H1 (cell line): ENCODE data around the gene SSNA1. TPM values are rescaled to one million over a fixed set of nuclear protein-coding genes. Genes with fewer than 3 reads are reported as not detected.

ENCODE experiments used
- CTCF ChIA-PET: fragments of 300-600 bp; sonication (Branson Sonifier 250); formaldehyde crosslinking; loops from one replicate; lab custom pipeline; 2021; ENCODE audit not compliant: partially characterized antibody; lab: Charles Lee
- POLR2A ChIA-PET: fragments of 300-600 bp; sonication (Branson Sonifier 250); formaldehyde crosslinking; loops from one replicate; lab custom pipeline; 2021; ENCODE audit warnings: inconsistent platforms; ENCODE audit not compliant: partially characterized antibody; lab: Charles Lee
- DNase-seq, 2 experiments: peaks; one replicate each; pipeline versions ENCODE4 v3.0.0 to v3.0.0-alpha.2; 2010 to 2022; ENCODE audit warnings: low spot score in 2 of 2, low read depth in 1 of 2, mixed read lengths in 1 of 2
- FAIRE-seq: peaks from 2 replicates; lab custom pipeline; 2011; peaks lifted over from hg19 to GRCh38; lab: Jason Lieb, UNC
- H2AFZ ChIP-seq: 2 replicates; pipeline ENCODE4 v1.8.1; 2012; ENCODE audit warnings: low read length, inconsistent platforms
- H2AK5ac ChIP-seq: 2 replicates; pipeline ENCODE4 v1.6.1; 2013; ENCODE audit warnings: low read depth, low read length
- H2BK120ac ChIP-seq: replicated peaks from 2 replicates; pipeline ENCODE3; 2013; ENCODE audit warnings: low read depth, low read length, inconsistent platforms
- H2BK12ac ChIP-seq: 2 replicates; pipeline ENCODE4 v1.6.1; 2013; ENCODE audit warnings: low read depth, low read length
- H2BK15ac ChIP-seq: 2 replicates; pipeline ENCODE4 v1.6.1; 2013; ENCODE audit warnings: low read length
- H2BK20ac ChIP-seq: 2 replicates; pipeline ENCODE4 v1.6.1; 2013; ENCODE audit warnings: low read length
- H2BK5ac ChIP-seq: 2 replicates; pipeline ENCODE4 v1.6.1; 2013; ENCODE audit warnings: low read depth, low read length
- H3K14ac ChIP-seq: 2 replicates; pipeline ENCODE4 v1.6.1; 2013; ENCODE audit warnings: inconsistent platforms; ENCODE audit not compliant: insufficient read length
- H3K18ac ChIP-seq: 2 replicates; pipeline ENCODE4 v1.6.1; 2013; ENCODE audit warnings: low read length; ENCODE audit errors: extremely low read depth
- H3K23ac ChIP-seq: 2 replicates; pipeline ENCODE4 v1.6.1; 2013; ENCODE audit warnings: inconsistent platforms; ENCODE audit not compliant: insufficient read length
- H3K23me2 ChIP-seq: 2 replicates; pipeline ENCODE4 v1.6.1; 2013; ENCODE audit warnings: low read depth, low read length
- H3K27ac ChIP-seq: 2 replicates; pipeline ENCODE4 v1.6.1; 2011; ENCODE audit warnings: low read depth, low read length, inconsistent platforms
- H3K27me3 ChIP-seq, 4 experiments: replicated peaks in 1 of 4; 1 replicate in 1 of 4; 2 replicates in 3 of 4; pipeline versions ENCODE4 v1.6.1 to v1.8.1; 2011 to 2013; ENCODE audit warnings: low read length in 3 of 4, mild to moderate bottlenecking in 3 of 4, inconsistent platforms in 2 of 4, mixed read lengths in 2 of 4, moderate library complexity in 1 of 4; ENCODE audit not compliant: control insufficient read depth in 3 of 4, insufficient read depth in 3 of 4; ENCODE audit errors: extremely low read depth in 1 of 4
- H3K36me3 ChIP-seq, 4 experiments: 2 replicates each; pipeline versions ENCODE4 v1.6.1 to v1.8.1; 2011 to 2013; ENCODE audit warnings: mild to moderate bottlenecking in 4 of 4, low read length in 3 of 4, moderate library complexity in 2 of 4, control low read depth in 1 of 4, inconsistent platforms in 1 of 4; ENCODE audit not compliant: insufficient read depth in 4 of 4, control insufficient read depth in 2 of 4
- H3K4ac ChIP-seq: replicated peaks from 2 replicates; pipeline ENCODE3; 2013; ENCODE audit warnings: low read length, low read depth, mixed read lengths, inconsistent platforms; ENCODE audit not compliant: insufficient read length
- H3K4me1 ChIP-seq, 4 experiments: replicated peaks in 1 of 4; 1 replicate in 1 of 4; 2 replicates in 3 of 4; pipeline versions ENCODE4 v1.6.1 to v1.8.1; 2011 to 2013; ENCODE audit warnings: low read length in 3 of 4, inconsistent platforms in 2 of 4, mixed read lengths in 1 of 4; ENCODE audit not compliant: insufficient read depth in 4 of 4, control insufficient read depth in 3 of 4
- H3K4me2 ChIP-seq, 2 experiments: 2 replicates each; pipeline versions ENCODE4 v1.6.1 to v1.8.1; 2011 to 2013; ENCODE audit warnings: low read depth in 2 of 2, low read length in 2 of 2, control low read depth in 1 of 2, inconsistent platforms in 1 of 2, mild to moderate bottlenecking in 1 of 2; ENCODE audit not compliant: insufficient read depth in 1 of 2
- H3K4me3 ChIP-seq, 4 experiments: fragments of 200-600, 300-600 bp in 1 of 4; sonication (generic), shearing (Covaris generic), sonication (Bioruptor Twin) in 1 of 4; 2 replicates each; pipeline versions ENCODE4 v1.5.1 to v1.8.1; 2011 to 2016; ENCODE audit warnings: low read length in 4 of 4, low read depth in 3 of 4, control low read depth in 2 of 4, inconsistent platforms in 2 of 4, mild to moderate bottlenecking in 2 of 4, mixed read lengths in 1 of 4, moderate library complexity in 1 of 4; ENCODE audit not compliant: insufficient read depth in 2 of 4; ENCODE audit errors: extremely low read depth in 1 of 4
- H3K56ac ChIP-seq: replicated peaks from 2 replicates; pipeline ENCODE3; 2013; ENCODE audit warnings: low read depth, mild to moderate bottlenecking, mixed read lengths, low read length, inconsistent platforms; ENCODE audit not compliant: insufficient read length
- H3K79me1 ChIP-seq: 2 replicates; pipeline ENCODE4 v1.6.1; 2013; ENCODE audit warnings: low read depth, low read length, control low read depth
- H3K79me2 ChIP-seq, 2 experiments: 2 replicates each; pipeline versions ENCODE4 v1.6.1 to v1.8.1; 2012 to 2013; ENCODE audit warnings: low read length in 2 of 2, mild to moderate bottlenecking in 2 of 2, inconsistent platforms in 1 of 2; ENCODE audit not compliant: insufficient read depth in 2 of 2, control insufficient read depth in 1 of 2
- H3K9ac ChIP-seq, 4 experiments: replicated peaks in 1 of 4; 1 replicate in 1 of 4; 2 replicates in 3 of 4; pipeline versions ENCODE4 v1.6.1 to v1.8.1; 2011 to 2013; ENCODE audit warnings: low read depth in 3 of 4, low read length in 3 of 4, control low read depth in 2 of 4, mild to moderate bottlenecking in 2 of 4, moderate library complexity in 2 of 4, inconsistent platforms in 1 of 4; ENCODE audit errors: extremely low read depth in 1 of 4
- H3K9me3 ChIP-seq, 2 experiments: 2 replicates each; pipeline versions ENCODE4 v1.6.1 to v1.8.1; 2012 to 2013; ENCODE audit warnings: mild to moderate bottlenecking in 2 of 2, moderate library complexity in 2 of 2, control low read depth in 1 of 2, inconsistent platforms in 1 of 2, low read depth in 1 of 2, low read length in 1 of 2, mixed read lengths in 1 of 2; ENCODE audit not compliant: insufficient read depth in 2 of 2
- H4K20me1 ChIP-seq, 2 experiments: replicated peaks in 1 of 2; 2 replicates each; pipeline versions ENCODE3 to v1.8.1; 2011 to 2013; ENCODE audit warnings: inconsistent platforms in 2 of 2, low read length in 2 of 2, mild to moderate bottlenecking in 1 of 2; ENCODE audit not compliant: insufficient read depth in 2 of 2, control insufficient read depth in 1 of 2
- H4K5ac ChIP-seq: 2 replicates; pipeline ENCODE4 v1.6.1; 2013; ENCODE audit warnings: low read length, low read depth, mixed read lengths, inconsistent platforms; ENCODE audit not compliant: insufficient read length
- H4K8ac ChIP-seq: 2 replicates; pipeline ENCODE4 v1.8.0; 2013; ENCODE audit warnings: mild to moderate bottlenecking, moderate library complexity, low read length, inconsistent platforms; ENCODE audit not compliant: insufficient read depth; ENCODE audit errors: extremely low read depth
- H4K91ac ChIP-seq: replicated peaks from 2 replicates; pipeline ENCODE3; 2013; ENCODE audit warnings: low read length, mixed read lengths, inconsistent platforms; ENCODE audit not compliant: insufficient read length
- BCL11A ChIP-seq, 2 experiments: IDR thresholded peaks; one replicate each; pipeline ENCODE4 v1.6.1; 2011; ENCODE audit warnings: low read depth in 2 of 2, low read length in 2 of 2, mild to moderate bottlenecking in 2 of 2
- CREB1 ChIP-seq: IDR thresholded peaks from 2 replicates; pipeline ENCODE4 v1.6.1; 2012; ENCODE audit warnings: inconsistent platforms
- FOSL1 ChIP-seq: IDR thresholded peaks from 2 replicates; pipeline ENCODE4 v1.6.1; 2011; ENCODE audit warnings: mild to moderate bottlenecking, low read depth, low read length, moderate library complexity; ENCODE audit not compliant: insufficient read depth
- HDAC2 ChIP-seq, 2 experiments: fragments of 300-600 bp in 1 of 2; sonication (generic) in 1 of 2; IDR thresholded peaks; 2 replicates each; pipeline ENCODE4 v1.6.1; 2011 to 2012; ENCODE audit warnings: low read depth in 2 of 2, low read length in 2 of 2, mild to moderate bottlenecking in 2 of 2, moderate library complexity in 2 of 2, borderline replicate concordance in 1 of 2, inconsistent platforms in 1 of 2
- JUN ChIP-seq: IDR thresholded peaks from 2 replicates; pipeline ENCODE4 v1.6.1; 2011; ENCODE audit warnings: low read depth, mild to moderate bottlenecking, improper control_type of control experiment, low read length
- KDM1A ChIP-seq: fragments of 200-600, 300-600 bp; sonication (generic); IDR thresholded peaks from 2 replicates; pipeline ENCODE4 v1.7.1; 2016; ENCODE audit warnings: mild to moderate bottlenecking, low read length, borderline replicate concordance
- KDM4A ChIP-seq: IDR thresholded peaks from one replicate; pipeline ENCODE4 v1.7.1; 2012; ENCODE audit warnings: low read depth, mild to moderate bottlenecking, moderate library complexity, low read length, inconsistent platforms; ENCODE audit not compliant: severe bottlenecking
- KDM5A ChIP-seq: fragments of 200-600 bp; IDR thresholded peaks from 2 replicates; pipeline ENCODE4 v1.7.1; 2012; ENCODE audit warnings: mild to moderate bottlenecking, low read length, inconsistent platforms, mixed read lengths
- RFX5 ChIP-seq: IDR thresholded peaks from 2 replicates; pipeline ENCODE4 v1.6.1; 2011; ENCODE audit warnings: low read depth, low read length, improper control_type of control experiment, borderline replicate concordance
- TCF12 ChIP-seq: IDR thresholded peaks from 2 replicates; pipeline ENCODE4 v1.6.1; 2011; ENCODE audit warnings: low read depth, mild to moderate bottlenecking, low read length
- WGBS, 2 experiments: shearing (Covaris generic) in 1 of 2; methylation state at CpG; one replicate each; pipeline versions ENCODE4 v1.1.6 to v1.1.7; 2013 to 2015; ENCODE audit warnings: low lambda C conversion rate in 2 of 2, mixed read lengths in 2 of 2, inconsistent platforms in 1 of 2, low coverage in 1 of 2, missing lambda C conversion rate in 1 of 2; ENCODE audit not compliant: insufficient replicate concordance in 2 of 2, insufficient coverage in 1 of 2, insufficient read length in 1 of 2; ENCODE audit errors: extremely low coverage in 1 of 2, missing lambda C conversion rate in 1 of 2; 5-methylcytosine and 5-hydroxymethylcytosine counted together
- polyA plus RNA-seq, 7 experiments: library from polyadenylated mRNA; depleted of rRNA in 3 of 7; stranded (reverse) in 5 of 7; unstranded in 2 of 7; fragments of >200 nt in 5 of 7; fragments of 200-250 nt in 2 of 7; gene quantifications; 1 replicate in 5 of 7; 2 replicates in 1 of 7; 4 replicates in 1 of 7; pipeline versions ENCODE4 v1.2.1 to v1.2.3, GENCODE V29; 2011 to 2013; ENCODE audit warnings: missing spikeins in 2 of 7, mixed read lengths in 2 of 7
- total RNA-seq: library from RNA; stranded (reverse); fragmentation: NEBNext Ultra II Directional; extraction: Animal tissue kit (Norgen Biotek cat#: 25700); gene quantifications from 2 replicates; pipeline ENCODE4 v1.2.1, GENCODE V29; 2021
- TF ChIP-seq, protein P1 (sequence below): IDR thresholded peaks from 2 replicates; pipeline ENCODE4 v1.6.1; 2012; ENCODE audit warnings: low read length, inconsistent platforms

SSNA1 gene
- total and polyA plus RNA-seq, 2 of the 8 experiments (the other 6 are each of a cell fraction or from before 2014, with no cell fraction given): 87.3 to 157 TPM

DNA sequence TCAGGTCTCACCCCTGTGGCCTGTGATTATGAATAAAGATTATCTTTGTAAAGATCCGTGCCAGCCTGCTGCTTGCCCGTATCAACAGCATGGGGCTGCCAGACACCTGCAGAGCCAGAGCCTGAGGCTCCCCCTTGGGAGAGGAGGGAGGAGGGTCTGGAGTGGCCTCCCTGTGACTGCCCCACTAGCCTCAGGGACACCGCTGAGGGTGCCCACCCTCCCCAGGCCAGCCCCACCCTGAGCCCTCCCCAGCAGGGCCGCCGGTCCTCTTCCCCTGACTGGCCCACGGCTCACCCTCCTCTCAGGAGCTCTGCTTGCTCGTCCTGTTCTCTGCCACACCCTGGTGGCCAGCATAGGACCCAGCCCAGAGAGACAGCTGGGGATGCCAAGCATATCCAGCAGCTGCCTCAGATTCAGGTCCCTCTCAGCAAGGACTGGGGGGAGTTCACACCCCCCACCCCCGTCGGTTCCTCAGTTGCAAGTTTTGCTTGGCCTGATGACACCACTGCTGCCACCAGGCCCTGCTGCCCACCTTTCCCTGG lies 1.9 kb downstream of the SSNA1 start:
- no peak overlapping the region for H4K5ac ChIP-seq
- H3K27ac ChIP-seq: no peak overlapping the region
- no peak overlapping the region for H2BK120ac ChIP-seq
- H3K79me2 ChIP-seq: peaks cover 0 to 34% of the 10 kb centered on the region in 2 experiments; a peak in 2 of 4 replicates
- H3K9ac ChIP-seq: no peak overlapping the region
- no peak overlapping the region; a peak in 1 of 4 replicates for H3K4me2 ChIP-seq
- peaks cover 0 to 4% (median 1%) of the 10 kb centered on the region in 4 experiments; a peak in 2 of 8 replicates for H3K36me3 ChIP-seq
- H2AK5ac ChIP-seq: no peak overlapping the region
- peaks cover 11% of the 10 kb centered on the region for H3K79me1 ChIP-seq
- FAIRE-seq (no peak), DNase-seq (no peak)
- ChIA-PET POLR2A (interaction anchor here (0.6 to 11.0 kb wide), 10 partner anchors 9 to 50 kb away, joined by 3 to 107 read pairs (median 16); partner anchors contain the start of genes CYSRT1, NDOR1, RNF224 and TMEM203), CTCF (interaction anchor here (0.7 to 14.0 kb wide), 13 partner anchors 8 to 150 kb away, joined by 3 to 204 read pairs (median 5); partner anchors contain the start of genes CYSRT1, LRRC26, NDOR1 and NELFB)
- H3K14ac ChIP-seq: no peak overlapping the region
- H4K8ac ChIP-seq: 0 out of 2 replicates have a peak overlapping the region, but pooled peaks have one; percentile 71
- no peak overlapping the region for H3K4me3 ChIP-seq
- H3K18ac ChIP-seq: no peak overlapping the region
- H2BK15ac ChIP-seq: no peak overlapping the region
- no peak overlapping the region for H4K91ac ChIP-seq
- H2BK20ac ChIP-seq: no peak overlapping the region
- no peak overlapping the region for H2BK5ac ChIP-seq
- H3K23me2 ChIP-seq: peaks cover 8% of the 10 kb centered on the region; the same call in 1 of the 2 replicates
- WGBS, 2 experiments: 84% methylated on average over 5 of the region's 9 CpGs; no CpG with 5 or more reads in 1 of the 2 experiments
- H2AFZ ChIP-seq: no peak overlapping the region
- H4K20me1 ChIP-seq: peaks cover 15 to 33% of the 10 kb centered on the region in 2 experiments
- no peaks in the 10 kb centered on the region for H3K9me3 ChIP-seq
- no peak overlapping the region for H3K56ac ChIP-seq
- no peak overlapping the region for H3K4ac ChIP-seq
- H3K23ac ChIP-seq: no peak overlapping the region
- H3K27me3 ChIP-seq: no peaks in the 10 kb centered on the region; a peak in 1 of 7 replicates
- H2BK12ac ChIP-seq: no peak overlapping the region
- H3K4me1 ChIP-seq: peaks cover 0 to 30% (median 10%) of the 10 kb centered on the region in 4 experiments; a peak in 6 of 7 replicates
- TF ChIP-seq KDM4A (no peak), JUN (no peak), TCF12 (no peak), HDAC2 (IDR thresholded peaks at IDR 0.05; ENCODE audit: borderline replicate concordance in 1 of 2, low read depth in 2 of 2, low read length in 2 of 2) (no peak), CREB1 (no peak), BCL11A (IDR thresholded peaks at IDR 0.05; ENCODE audit: low read depth in 2 of 2, low read length in 2 of 2) (no peak), KDM5A (no peak), RFX5 (no peak), FOSL1 (no peak), KDM1A (no peak)
- TF ChIP-seq, protein P1, sequence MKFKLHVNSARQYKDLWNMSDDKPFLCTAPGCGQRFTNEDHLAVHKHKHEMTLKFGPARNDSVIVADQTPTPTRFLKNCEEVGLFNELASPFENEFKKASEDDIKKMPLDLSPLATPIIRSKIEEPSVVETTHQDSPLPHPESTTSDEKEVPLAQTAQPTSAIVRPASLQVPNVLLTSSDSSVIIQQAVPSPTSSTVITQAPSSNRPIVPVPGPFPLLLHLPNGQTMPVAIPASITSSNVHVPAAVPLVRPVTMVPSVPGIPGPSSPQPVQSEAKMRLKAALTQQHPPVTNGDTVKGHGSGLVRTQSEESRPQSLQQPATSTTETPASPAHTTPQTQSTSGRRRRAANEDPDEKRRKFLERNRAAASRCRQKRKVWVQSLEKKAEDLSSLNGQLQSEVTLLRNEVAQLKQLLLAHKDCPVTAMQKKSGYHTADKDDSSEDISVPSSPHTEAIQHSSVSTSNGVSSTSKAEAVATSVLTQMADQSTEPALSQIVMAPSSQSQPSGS: no peak
